H1 (cell line): Measurements from ENCODE around the gene BPIFB3. TPM values are rescaled to one million over a fixed set of nuclear protein-coding genes. Genes with fewer than 3 reads are reported as not detected.

ENCODE experiments used
- CTCF ChIA-PET: fragments of 300-600 bp; sonication (Branson Sonifier 250); formaldehyde crosslinking; loops from one replicate; lab custom pipeline; 2021; ENCODE audit not compliant: partially characterized antibody; lab: Charles Lee
- POLR2A ChIA-PET: fragments of 300-600 bp; sonication (Branson Sonifier 250); formaldehyde crosslinking; loops from one replicate; lab custom pipeline; 2021; ENCODE audit warnings: inconsistent platforms; ENCODE audit not compliant: partially characterized antibody; lab: Charles Lee
- DNase-seq, 2 experiments: peaks; one replicate each; pipeline versions ENCODE4 v3.0.0 to v3.0.0-alpha.2; 2010 to 2022; ENCODE audit warnings: low spot score in 2 of 2, low read depth in 1 of 2, mixed read lengths in 1 of 2
- FAIRE-seq: peaks from 2 replicates; lab custom pipeline; 2011; peaks lifted over from hg19 to GRCh38; lab: Jason Lieb, UNC
- H2AFZ ChIP-seq: 2 replicates; pipeline ENCODE4 v1.8.1; 2012; ENCODE audit warnings: low read length, inconsistent platforms
- H2AK5ac ChIP-seq: 2 replicates; pipeline ENCODE4 v1.6.1; 2013; ENCODE audit warnings: low read depth, low read length
- H2BK120ac ChIP-seq: replicated peaks from 2 replicates; pipeline ENCODE3; 2013; ENCODE audit warnings: low read depth, low read length, inconsistent platforms
- H2BK12ac ChIP-seq: 2 replicates; pipeline ENCODE4 v1.6.1; 2013; ENCODE audit warnings: low read depth, low read length
- H2BK15ac ChIP-seq: 2 replicates; pipeline ENCODE4 v1.6.1; 2013; ENCODE audit warnings: low read length
- H2BK20ac ChIP-seq: 2 replicates; pipeline ENCODE4 v1.6.1; 2013; ENCODE audit warnings: low read length
- H2BK5ac ChIP-seq: 2 replicates; pipeline ENCODE4 v1.6.1; 2013; ENCODE audit warnings: low read depth, low read length
- H3K14ac ChIP-seq: 2 replicates; pipeline ENCODE4 v1.6.1; 2013; ENCODE audit warnings: inconsistent platforms; ENCODE audit not compliant: insufficient read length
- H3K18ac ChIP-seq: 2 replicates; pipeline ENCODE4 v1.6.1; 2013; ENCODE audit warnings: low read length; ENCODE audit errors: extremely low read depth
- H3K23ac ChIP-seq: 2 replicates; pipeline ENCODE4 v1.6.1; 2013; ENCODE audit warnings: inconsistent platforms; ENCODE audit not compliant: insufficient read length
- H3K23me2 ChIP-seq: 2 replicates; pipeline ENCODE4 v1.6.1; 2013; ENCODE audit warnings: low read depth, low read length
- H3K27ac ChIP-seq: 2 replicates; pipeline ENCODE4 v1.6.1; 2011; ENCODE audit warnings: low read depth, low read length, inconsistent platforms
- H3K27me3 ChIP-seq, 4 experiments: replicated peaks in 1 of 4; 1 replicate in 1 of 4; 2 replicates in 3 of 4; pipeline versions ENCODE4 v1.6.1 to v1.8.1; 2011 to 2013; ENCODE audit warnings: low read length in 3 of 4, mild to moderate bottlenecking in 3 of 4, inconsistent platforms in 2 of 4, mixed read lengths in 2 of 4, moderate library complexity in 1 of 4; ENCODE audit not compliant: control insufficient read depth in 3 of 4, insufficient read depth in 3 of 4; ENCODE audit errors: extremely low read depth in 1 of 4
- H3K36me3 ChIP-seq, 4 experiments: 2 replicates each; pipeline versions ENCODE4 v1.6.1 to v1.8.1; 2011 to 2013; ENCODE audit warnings: mild to moderate bottlenecking in 4 of 4, low read length in 3 of 4, moderate library complexity in 2 of 4, control low read depth in 1 of 4, inconsistent platforms in 1 of 4; ENCODE audit not compliant: insufficient read depth in 4 of 4, control insufficient read depth in 2 of 4
- H3K4ac ChIP-seq: replicated peaks from 2 replicates; pipeline ENCODE3; 2013; ENCODE audit warnings: low read length, low read depth, mixed read lengths, inconsistent platforms; ENCODE audit not compliant: insufficient read length
- H3K4me1 ChIP-seq, 4 experiments: replicated peaks in 1 of 4; 1 replicate in 1 of 4; 2 replicates in 3 of 4; pipeline versions ENCODE4 v1.6.1 to v1.8.1; 2011 to 2013; ENCODE audit warnings: low read length in 3 of 4, inconsistent platforms in 2 of 4, mixed read lengths in 1 of 4; ENCODE audit not compliant: insufficient read depth in 4 of 4, control insufficient read depth in 3 of 4
- H3K4me2 ChIP-seq, 2 experiments: 2 replicates each; pipeline versions ENCODE4 v1.6.1 to v1.8.1; 2011 to 2013; ENCODE audit warnings: low read depth in 2 of 2, low read length in 2 of 2, control low read depth in 1 of 2, inconsistent platforms in 1 of 2, mild to moderate bottlenecking in 1 of 2; ENCODE audit not compliant: insufficient read depth in 1 of 2
- H3K4me3 ChIP-seq, 4 experiments: fragments of 200-600, 300-600 bp in 1 of 4; sonication (generic), shearing (Covaris generic), sonication (Bioruptor Twin) in 1 of 4; 2 replicates each; pipeline versions ENCODE4 v1.5.1 to v1.8.1; 2011 to 2016; ENCODE audit warnings: low read length in 4 of 4, low read depth in 3 of 4, control low read depth in 2 of 4, inconsistent platforms in 2 of 4, mild to moderate bottlenecking in 2 of 4, mixed read lengths in 1 of 4, moderate library complexity in 1 of 4; ENCODE audit not compliant: insufficient read depth in 2 of 4; ENCODE audit errors: extremely low read depth in 1 of 4
- H3K56ac ChIP-seq: replicated peaks from 2 replicates; pipeline ENCODE3; 2013; ENCODE audit warnings: low read depth, mild to moderate bottlenecking, mixed read lengths, low read length, inconsistent platforms; ENCODE audit not compliant: insufficient read length
- H3K79me1 ChIP-seq: 2 replicates; pipeline ENCODE4 v1.6.1; 2013; ENCODE audit warnings: low read depth, low read length, control low read depth
- H3K79me2 ChIP-seq, 2 experiments: 2 replicates each; pipeline versions ENCODE4 v1.6.1 to v1.8.1; 2012 to 2013; ENCODE audit warnings: low read length in 2 of 2, mild to moderate bottlenecking in 2 of 2, inconsistent platforms in 1 of 2; ENCODE audit not compliant: insufficient read depth in 2 of 2, control insufficient read depth in 1 of 2
- H3K9ac ChIP-seq, 4 experiments: replicated peaks in 1 of 4; 1 replicate in 1 of 4; 2 replicates in 3 of 4; pipeline versions ENCODE4 v1.6.1 to v1.8.1; 2011 to 2013; ENCODE audit warnings: low read depth in 3 of 4, low read length in 3 of 4, control low read depth in 2 of 4, mild to moderate bottlenecking in 2 of 4, moderate library complexity in 2 of 4, inconsistent platforms in 1 of 4; ENCODE audit errors: extremely low read depth in 1 of 4
- H3K9me3 ChIP-seq, 2 experiments: 2 replicates each; pipeline versions ENCODE4 v1.6.1 to v1.8.1; 2012 to 2013; ENCODE audit warnings: mild to moderate bottlenecking in 2 of 2, moderate library complexity in 2 of 2, control low read depth in 1 of 2, inconsistent platforms in 1 of 2, low read depth in 1 of 2, low read length in 1 of 2, mixed read lengths in 1 of 2; ENCODE audit not compliant: insufficient read depth in 2 of 2
- H4K20me1 ChIP-seq, 2 experiments: replicated peaks in 1 of 2; 2 replicates each; pipeline versions ENCODE3 to v1.8.1; 2011 to 2013; ENCODE audit warnings: inconsistent platforms in 2 of 2, low read length in 2 of 2, mild to moderate bottlenecking in 1 of 2; ENCODE audit not compliant: insufficient read depth in 2 of 2, control insufficient read depth in 1 of 2
- H4K5ac ChIP-seq: 2 replicates; pipeline ENCODE4 v1.6.1; 2013; ENCODE audit warnings: low read length, low read depth, mixed read lengths, inconsistent platforms; ENCODE audit not compliant: insufficient read length
- H4K8ac ChIP-seq: 2 replicates; pipeline ENCODE4 v1.8.0; 2013; ENCODE audit warnings: mild to moderate bottlenecking, moderate library complexity, low read length, inconsistent platforms; ENCODE audit not compliant: insufficient read depth; ENCODE audit errors: extremely low read depth
- H4K91ac ChIP-seq: replicated peaks from 2 replicates; pipeline ENCODE3; 2013; ENCODE audit warnings: low read length, mixed read lengths, inconsistent platforms; ENCODE audit not compliant: insufficient read length
- ASH2L ChIP-seq: fragments of 200-600, 300-600 bp; sonication (generic); IDR thresholded peaks from one replicate; pipeline ENCODE4 v1.7.1; 2017; ENCODE audit warnings: low read length
- CBX5 ChIP-seq: fragments of 300-800, 300-1000 bp; sonication (generic); IDR thresholded peaks from 2 replicates; pipeline ENCODE4 v1.7.1; 2016; ENCODE audit warnings: antibody characterized with exemption, low read length, low read depth
- CTBP2 ChIP-seq: IDR thresholded peaks from 2 replicates; pipeline ENCODE4 v1.7.0; 2011; ENCODE audit warnings: borderline replicate concordance, mild to moderate bottlenecking, moderate library complexity, mixed read lengths, low read length; ENCODE audit not compliant: insufficient read depth, insufficient read length
- GABPA ChIP-seq: IDR thresholded peaks from 2 replicates; pipeline ENCODE4 v1.6.1; 2011; ENCODE audit warnings: mild to moderate bottlenecking, low read length, moderate library complexity, borderline replicate concordance; ENCODE audit not compliant: insufficient read depth
- KDM1A ChIP-seq: fragments of 200-600, 300-600 bp; sonication (generic); IDR thresholded peaks from 2 replicates; pipeline ENCODE4 v1.7.1; 2016; ENCODE audit warnings: mild to moderate bottlenecking, low read length, borderline replicate concordance
- KDM5A ChIP-seq: fragments of 200-600 bp; IDR thresholded peaks from 2 replicates; pipeline ENCODE4 v1.7.1; 2012; ENCODE audit warnings: mild to moderate bottlenecking, low read length, inconsistent platforms, mixed read lengths
- NANOG ChIP-seq: IDR thresholded peaks from 2 replicates; pipeline ENCODE4 v1.6.1; 2011; ENCODE audit warnings: low read length, low read depth, mild to moderate bottlenecking, inconsistent platforms; ENCODE audit not compliant: insufficient read depth, poor library complexity, severe bottlenecking
- RFX5 ChIP-seq: IDR thresholded peaks from 2 replicates; pipeline ENCODE4 v1.6.1; 2011; ENCODE audit warnings: low read depth, low read length, improper control_type of control experiment, borderline replicate concordance
- SAP30 ChIP-seq: fragments of 300-600 bp; sonication (generic); IDR thresholded peaks from 2 replicates; pipeline ENCODE4 v1.7.1; 2012; ENCODE audit warnings: low read length, moderate library complexity, mild to moderate bottlenecking, inconsistent platforms; ENCODE audit not compliant: insufficient read depth, insufficient replicate concordance
- SP2 ChIP-seq: IDR thresholded peaks from 2 replicates; pipeline ENCODE4 v1.6.1; 2012; ENCODE audit warnings: mild to moderate bottlenecking, low read length, inconsistent platforms
- TEAD4 ChIP-seq: IDR thresholded peaks from 2 replicates; pipeline ENCODE4 v1.6.1; 2012; ENCODE audit warnings: low read depth, low read length, inconsistent platforms, mixed read lengths
- ZNF274 ChIP-seq: IDR thresholded peaks from 2 replicates; pipeline ENCODE4 v1.7.0; 2012; ENCODE audit warnings: low read length, borderline replicate concordance; ENCODE audit errors: extremely low read depth
- WGBS, 2 experiments: shearing (Covaris generic) in 1 of 2; methylation state at CpG; one replicate each; pipeline versions ENCODE4 v1.1.6 to v1.1.7; 2013 to 2015; ENCODE audit warnings: low lambda C conversion rate in 2 of 2, mixed read lengths in 2 of 2, inconsistent platforms in 1 of 2, low coverage in 1 of 2, missing lambda C conversion rate in 1 of 2; ENCODE audit not compliant: insufficient replicate concordance in 2 of 2, insufficient coverage in 1 of 2, insufficient read length in 1 of 2; ENCODE audit errors: extremely low coverage in 1 of 2, missing lambda C conversion rate in 1 of 2; 5-methylcytosine and 5-hydroxymethylcytosine counted together
- polyA plus RNA-seq, 7 experiments: library from polyadenylated mRNA; depleted of rRNA in 3 of 7; stranded (reverse) in 5 of 7; unstranded in 2 of 7; fragments of >200 nt in 5 of 7; fragments of 200-250 nt in 2 of 7; gene quantifications; 1 replicate in 5 of 7; 2 replicates in 1 of 7; 4 replicates in 1 of 7; pipeline versions ENCODE4 v1.2.1 to v1.2.3, GENCODE V29; 2011 to 2013; ENCODE audit warnings: missing spikeins in 2 of 7, mixed read lengths in 2 of 7
- total RNA-seq: library from RNA; stranded (reverse); fragmentation: NEBNext Ultra II Directional; extraction: Animal tissue kit (Norgen Biotek cat#: 25700); gene quantifications from 2 replicates; pipeline ENCODE4 v1.2.1, GENCODE V29; 2021

BPIFB3 gene
- total and polyA plus RNA-seq, 2 of the 8 experiments (the other 6 are each of a cell fraction or from before 2014, with no cell fraction given), result not detected

- no peak overlapping the region for H3K23ac ChIP-seq
- no peak for FAIRE-seq
- no peaks in the 10 kb centered on the region for H3K36me3 ChIP-seq
- H2BK20ac ChIP-seq, result no peak overlapping the region; the same call in 1 of the 2 replicates
- H4K91ac ChIP-seq, result no peak overlapping the region
- H3K4ac ChIP-seq, result no peak overlapping the region
- no peak overlapping the region for H3K18ac ChIP-seq
- no peaks in the 10 kb centered on the region for H3K79me2 ChIP-seq
- H3K56ac ChIP-seq, result no peak overlapping the region
- H4K8ac ChIP-seq, result no peak overlapping the region
- H2BK5ac ChIP-seq, result no peak overlapping the region
- H3K4me3 ChIP-seq, result no peak overlapping the region
- H3K79me1 ChIP-seq, result no peaks in the 10 kb centered on the region
- H3K27me3 ChIP-seq, result no peaks in the 10 kb centered on the region
- no peak overlapping the region for H3K27ac ChIP-seq
- H2BK15ac ChIP-seq, result no peak overlapping the region
- H3K4me1 ChIP-seq, result no peaks in the 10 kb centered on the region; a peak in 2 of 7 replicates
- H3K4me2 ChIP-seq, result no peak overlapping the region
- ChIA-PET POLR2A (no interaction called here), CTCF (interaction anchor here (0.7 to 9.1 kb wide), 15 partner anchors 11 to 258 kb away, joined by 3 to 86 read pairs (median 5); no protein-coding TSS in a partner anchor)
- no peak overlapping the region for H3K14ac ChIP-seq
- H2AK5ac ChIP-seq, result no peak overlapping the region
- no peaks in the 10 kb centered on the region for H4K20me1 ChIP-seq
- DNase-seq, result no peak
- H4K5ac ChIP-seq, result no peak overlapping the region
- no peak overlapping the region for H2BK12ac ChIP-seq
- no peaks in the 10 kb centered on the region for H3K23me2 ChIP-seq
- no peak overlapping the region for H2AFZ ChIP-seq
- H3K9me3 ChIP-seq, result 0 out of 4 replicates have a peak, but pooled peaks cover 0 to 2% of the 10 kb centered on the region in 2 experiments
- no peak overlapping the region for H3K9ac ChIP-seq
- H2BK120ac ChIP-seq, result no peak overlapping the region
- 87% methylated on average over 8 of the region's 8 CpGs; no CpG with 5 or more reads in 1 of the 2 experiments for WGBS, 2 experiments
- TF ChIP-seq ASH2L, result no peak
- TF ChIP-seq TEAD4, result no peak
- TF ChIP-seq KDM1A, result no peak
- TF ChIP-seq CTBP2, result no peak
- no peak for TF ChIP-seq CBX5
- TF ChIP-seq RFX5, result no peak
- no peak for TF ChIP-seq SP2
- TF ChIP-seq ZNF274, result no peak
- TF ChIP-seq KDM5A, result no peak
- no peak for TF ChIP-seq GABPA
- TF ChIP-seq NANOG, result no peak
- no peak for TF ChIP-seq SAP30
Observed at GRCh38 chr20:33005908-33006775, 47.6 kb upstream of the BPIFB3 start.
